Upper lobe of left lung (tissue), 4 donors: ENCODE measurements around the gene OLFML1.

Experiments used
- CTCF ChIP-seq, 6 experiments: fragments of 450-650 bp in 4 of 6; fragments of 200-600 bp in 2 of 6; sonication (generic) in 2 of 6; IDR thresholded peaks; one replicate each; pipeline ENCODE4 v1.5.1; 2016 to 2019; ENCODE audit warnings: antibody characterized with exemption in 6 of 6
- EP300 ChIP-seq, 4 donors: sonication (generic); formaldehyde crosslinking; IDR thresholded peaks; one replicate each; pipeline ENCODE4 v1.5.1; 2017; ENCODE audit warnings: antibody characterized with exemption in 4 of 4, control low read depth in 2 of 4
- POLR2A ChIP-seq, 4 donors: fragments of 450-650 bp; IDR thresholded peaks; one replicate each; pipeline ENCODE4 v1.5.1; 2016 to 2017; ENCODE audit warnings: antibody characterized with exemption in 4 of 4, mild to moderate bottlenecking in 2 of 4
- POLR2AphosphoS5 ChIP-seq, 2 donors: sonication (generic); formaldehyde crosslinking; IDR thresholded peaks; one replicate each; pipeline ENCODE4 v1.5.1; 2017; ENCODE audit warnings: antibody characterized with exemption in 2 of 2

GRCh38 chr11:7516475-7516874 lies 31.2 kb downstream of the OLFML1 start:
- no peak for TF ChIP-seq CTCF (IDR thresholded peaks at IDR 0.05)
- TF ChIP-seq POLR2A (IDR thresholded peaks at IDR 0.05): no peak
- TF ChIP-seq EP300 (IDR thresholded peaks at IDR 0.05): no peak
- TF ChIP-seq POLR2AphosphoS5 (IDR thresholded peaks at IDR 0.05): no peak
